ENCODE data around the gene SPATA16.

- TF ChIP-seq ZNF263 (CRISPR knock-in tag; IDR thresholded peaks at IDR 0.05; ENCODE audit: low read depth) = no peak
- TF ChIP-seq NFYB (CRISPR knock-in tag; conservative IDR thresholded peaks at IDR 0.05; ENCODE audit: low read depth) = no peak
- TF ChIP-seq CTCF (IDR thresholded peaks at IDR 0.05) = no peak
These were observed 119.4 kb downstream of the SPATA16 start for GRCh38 chr3:173021547-173022185.
